DMS79 treated with DMSO at 0.1 percent for 48 hours (cell line): ENCODE measurements around the gene PYDC1.
"Not testable (repeated sequence)": the region's sequence is repeated elsewhere in the genome, so short reads cannot be mapped to it uniquely, and the experiment has no call there.

Source experiments
- DNase-seq: peaks from one replicate; lab custom pipeline; 2025; lab: John Stamatoyannopoulos, UW

The PYDC1 gene

DNA sequence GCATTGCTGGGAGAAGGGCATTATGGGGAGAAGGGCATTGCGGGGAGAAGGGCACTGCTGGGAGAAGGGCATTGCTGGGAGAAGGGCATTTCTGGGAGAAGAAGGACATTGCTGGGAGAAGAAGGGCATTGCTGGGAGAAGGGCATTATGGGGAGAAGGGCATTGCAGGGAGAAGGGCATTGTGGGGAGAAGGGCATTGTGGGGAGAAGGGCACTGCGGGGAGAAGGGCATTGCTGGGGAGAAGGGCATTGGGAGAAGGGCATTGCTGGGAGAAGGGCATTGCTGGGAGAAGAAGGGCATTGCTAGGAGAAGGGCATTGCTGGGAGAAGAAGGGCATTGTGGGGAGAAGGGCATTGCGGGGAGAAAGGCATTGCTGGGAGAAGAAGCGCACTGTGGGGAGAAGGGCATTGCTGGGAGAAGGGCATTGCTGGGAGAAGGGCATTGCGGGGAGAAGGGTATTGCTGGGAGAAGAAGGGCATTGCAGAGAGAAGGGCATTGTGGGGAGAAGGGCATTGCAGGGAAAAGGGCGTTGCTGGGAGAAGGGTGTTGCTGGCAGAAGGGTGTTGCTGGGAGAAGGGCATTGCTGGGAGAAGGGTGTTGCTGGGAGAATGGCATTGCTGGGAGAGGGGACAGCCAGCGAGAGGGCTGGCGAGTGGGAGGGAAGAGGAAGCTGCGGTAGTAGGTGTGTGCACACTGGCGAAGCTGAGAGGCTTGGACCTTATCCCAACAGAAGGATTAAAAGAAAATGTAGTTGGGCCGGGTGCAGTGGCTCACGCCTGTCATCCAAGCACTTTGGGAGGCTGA lies 4.6 kb upstream of the PYDC1 start:
- DNase-seq, result no peak

DNA sequence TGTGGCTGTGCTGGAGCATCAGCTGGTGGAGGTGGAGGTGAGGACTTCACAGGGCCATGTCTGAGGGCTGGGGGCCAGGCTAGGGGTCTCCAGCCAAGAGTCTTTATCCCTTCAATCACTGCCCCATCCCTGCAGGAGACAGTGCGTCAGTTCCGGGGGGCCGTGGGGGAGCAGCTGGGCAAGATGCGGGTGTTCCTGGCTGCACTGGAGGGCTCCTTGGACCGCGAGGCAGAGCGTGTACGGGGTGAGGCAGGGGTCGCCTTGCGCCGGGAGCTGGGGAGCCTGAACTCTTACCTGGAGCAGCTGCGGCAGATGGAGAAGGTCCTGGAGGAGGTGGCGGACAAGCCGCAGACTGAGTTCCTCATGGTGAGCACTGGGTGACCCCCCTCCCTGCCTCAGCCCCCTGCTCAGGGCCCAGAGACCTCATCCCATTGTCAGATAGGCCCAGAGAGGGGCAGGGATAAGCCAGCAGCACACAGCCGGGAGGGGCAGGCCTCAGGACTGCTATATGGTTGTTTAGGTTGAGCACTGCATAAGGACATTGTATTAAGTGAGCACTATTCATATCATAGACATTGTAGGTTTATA lies 2.3 kb upstream of the PYDC1 start:
- no peak for DNase-seq

- DNase-seq, result no peak
Observed at GRCh38 chr16:31217136-31217530, 198 bp upstream of the PYDC1 start.

- DNase-seq, result peak; percentile 14
Observed at GRCh38 chr16:31215287-31216162, 1.4 kb downstream of the PYDC1 start.

DNA sequence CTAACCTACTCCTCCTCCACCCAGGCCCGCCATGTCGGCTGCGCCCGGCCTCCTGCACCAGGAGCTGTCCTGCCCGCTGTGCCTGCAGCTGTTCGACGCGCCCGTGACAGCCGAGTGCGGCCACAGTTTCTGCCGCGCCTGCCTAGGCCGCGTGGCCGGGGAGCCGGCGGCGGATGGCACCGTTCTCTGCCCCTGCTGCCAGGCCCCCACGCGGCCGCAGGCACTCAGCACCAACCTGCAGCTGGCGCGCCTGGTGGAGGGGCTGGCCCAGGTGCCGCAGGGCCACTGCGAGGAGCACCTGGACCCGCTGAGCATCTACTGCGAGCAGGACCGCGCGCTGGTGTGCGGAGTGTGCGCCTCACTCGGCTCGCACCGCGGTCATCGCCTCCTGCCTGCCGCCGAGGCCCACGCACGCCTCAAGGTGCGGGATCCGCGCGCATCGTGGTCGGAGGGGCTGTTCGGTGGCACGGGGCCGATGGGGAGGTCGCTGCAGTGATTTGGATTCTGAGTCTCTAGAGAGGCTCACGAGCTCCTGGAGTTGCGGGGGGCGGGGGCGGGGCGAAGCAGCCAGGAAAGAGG lies 2.1 kb downstream of the PYDC1 start:
- DNase-seq, result no peak

- no peak for DNase-seq
Observed at GRCh38 chr16:31213877-31214707, 2.8 kb downstream of the PYDC1 start, which contains the start of gene TRIM72. Gene TRIM72 (plus strand): TSS chr16:31214119. CDS start chr16:31214739, 620 bp downstream.

- no peak for DNase-seq
Observed at GRCh38 chr16:31213342-31213741, 3.6 kb downstream of the PYDC1 start.

DNA sequence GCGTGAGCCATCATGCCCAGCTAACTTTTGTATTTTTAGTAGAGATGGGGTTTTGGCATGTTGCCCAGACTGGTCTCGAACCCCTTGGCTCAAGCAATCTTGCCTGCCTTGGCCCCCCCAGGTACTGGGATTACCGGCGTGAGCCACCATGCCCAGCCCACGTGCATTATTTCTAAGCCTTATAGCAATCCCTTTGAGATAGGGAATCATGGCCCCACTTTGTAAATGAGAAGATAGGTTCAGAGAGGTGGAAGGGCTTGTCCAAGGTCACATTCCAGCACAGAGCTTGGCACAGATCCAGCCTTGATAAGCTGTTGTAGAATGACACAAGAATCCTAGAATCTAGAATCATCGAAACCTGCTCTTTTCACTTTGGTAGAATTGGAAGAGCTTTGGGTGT lies 10.2 kb downstream of the PYDC1 start:
- no peak for DNase-seq

GRCh38 chr16:31204871-31205666 lies 11.9 kb downstream of the PYDC1 start:
- no peak for DNase-seq

GRCh38 chr16:31202414-31203375 lies 14.2 kb downstream of the PYDC1 start, which contains the start of gene PYCARD:
Gene PYCARD (minus strand): TSS chr16:31202760. CDS start chr16:31202690, 70 bp downstream.
- DNase-seq, result no peak

DNA sequence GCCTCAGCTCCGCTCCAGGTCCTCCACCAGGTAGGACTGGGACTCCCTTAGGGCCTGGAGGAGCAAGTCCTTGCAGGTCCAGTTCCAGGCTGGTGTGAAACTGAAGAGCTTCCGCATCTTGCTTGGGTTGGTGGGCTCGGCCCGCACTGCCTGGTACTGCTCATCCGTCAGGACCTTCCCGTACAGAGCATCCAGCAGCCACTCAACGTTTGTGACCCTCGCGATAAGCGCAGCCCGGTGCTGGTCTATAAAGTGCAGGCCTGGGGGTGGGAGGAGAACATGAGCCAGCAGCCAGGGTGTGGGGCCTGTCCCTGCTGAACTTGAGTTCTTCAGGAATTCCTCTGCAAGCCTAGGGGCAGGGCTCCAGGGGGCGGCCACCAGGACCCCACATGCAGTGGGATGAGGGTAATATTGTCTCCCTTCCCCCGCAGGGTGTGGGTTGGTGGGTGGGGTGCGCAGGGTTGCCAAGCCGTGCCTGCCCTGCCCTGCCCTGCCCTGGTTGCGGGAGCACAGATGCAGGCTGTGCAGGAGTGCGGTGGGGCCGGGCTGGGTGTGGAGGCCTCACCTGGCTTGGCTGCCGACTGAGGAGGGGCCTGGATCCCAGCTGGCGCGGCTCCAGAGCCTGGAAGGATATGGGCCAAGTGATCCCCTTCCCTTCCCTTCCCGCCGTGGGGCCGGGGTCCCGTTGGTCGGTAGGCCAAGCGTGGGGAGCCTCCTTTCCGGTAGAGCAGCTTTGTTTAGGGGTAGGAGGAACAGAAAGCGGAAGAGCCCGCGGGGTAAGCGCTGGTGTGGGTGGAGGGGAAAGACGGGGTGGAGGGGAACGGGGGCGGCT lies 15.1 kb downstream of the PYDC1 start:
- peak; percentile 23 for DNase-seq

DNA sequence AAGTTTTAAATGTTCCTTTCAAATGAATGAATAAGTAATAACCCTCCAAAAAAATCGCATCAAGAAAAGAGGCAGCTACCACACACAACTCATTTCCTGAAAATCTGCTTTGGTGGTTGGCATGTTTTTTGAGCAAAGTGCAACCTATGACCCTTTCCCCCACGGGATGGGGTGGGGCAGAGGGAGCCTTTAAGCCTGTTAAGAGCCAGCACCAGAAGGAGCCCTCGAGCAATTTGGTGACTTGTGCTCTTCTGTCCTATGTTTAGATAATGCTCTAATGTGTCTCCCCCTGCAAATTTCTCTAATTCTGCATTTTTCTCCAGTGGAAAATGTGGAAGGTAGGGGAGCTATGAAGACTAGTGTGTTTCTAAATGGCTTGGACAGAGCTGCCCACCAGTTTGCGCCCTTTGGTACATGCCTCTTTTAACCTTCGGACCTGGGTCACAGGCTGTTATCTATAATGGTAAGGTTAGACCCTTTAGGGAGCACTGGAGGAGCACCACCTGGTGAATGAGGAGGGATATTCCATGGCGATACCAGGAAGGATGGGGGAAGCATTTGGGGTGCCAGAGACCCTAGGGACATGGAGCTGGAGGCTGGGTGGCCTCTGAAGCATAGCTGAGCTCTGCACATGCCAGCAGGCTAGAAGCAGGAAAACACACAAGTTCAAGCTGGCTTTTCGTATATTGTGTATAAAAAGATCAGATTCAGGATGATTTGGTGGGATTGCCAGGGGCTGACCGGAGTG lies 15.9 kb downstream of the PYDC1 start:
- no peak for DNase-seq

- not testable (repeated sequence) for DNase-seq
Observed at GRCh38 chr16:31200111-31200510, 16.8 kb downstream of the PYDC1 start.

GRCh38 chr16:31199430-31200041 lies 17.4 kb downstream of the PYDC1 start:
- DNase-seq, result no peak

DNA sequence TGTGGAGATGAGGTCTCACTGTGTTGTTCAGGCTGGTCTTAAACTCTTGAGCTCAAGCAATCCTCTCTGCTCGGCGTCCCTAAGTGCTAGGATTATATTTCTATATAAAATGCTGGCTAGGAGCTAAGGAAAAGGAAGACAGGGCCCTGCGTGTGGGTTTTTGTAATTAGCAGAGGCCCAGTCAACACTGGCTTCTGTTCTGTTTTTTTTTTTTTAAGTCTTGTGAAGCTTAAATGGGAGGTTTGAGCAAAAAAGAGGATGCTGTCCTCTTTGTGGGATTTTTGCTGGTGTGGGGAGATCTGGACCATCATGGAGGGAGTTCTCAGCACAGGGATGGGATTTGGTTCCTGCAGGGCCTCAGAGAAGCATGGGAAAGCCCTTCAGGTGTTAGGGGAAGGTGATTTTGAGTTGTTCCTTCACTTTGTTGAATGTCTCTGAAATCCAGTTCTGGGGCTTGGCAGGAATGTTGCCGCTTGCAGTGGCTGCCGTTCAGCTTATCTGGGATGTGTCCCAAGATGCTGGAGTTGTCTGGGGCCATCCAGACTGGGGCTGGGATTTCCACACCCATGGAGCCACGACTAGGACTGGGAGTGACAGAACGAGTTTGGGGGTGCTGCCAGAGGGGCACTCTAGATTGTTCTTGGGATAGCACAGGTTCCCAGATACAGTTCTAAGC lies 18.6 kb downstream of the PYDC1 start:
- DNase-seq, result no peak

GRCh38 chr16:31196324-31197088 lies 20.4 kb downstream of the PYDC1 start:
- DNase-seq, result no peak
